Ecto neural progenitor cell (in vitro differentiated cells): Measurements from ENCODE around the gene CERS4.
"Not testable (repeated sequence)": the region's sequence is repeated elsewhere in the genome, so short reads cannot be mapped to it uniquely, and the experiment has no call there.

ENCODE experiments used
- DNase-seq: peaks from one replicate; pipeline ENCODE4 v3.0.0-alpha.2; 2018; ENCODE audit warnings: low spot score

CERS4 gene, protein sequence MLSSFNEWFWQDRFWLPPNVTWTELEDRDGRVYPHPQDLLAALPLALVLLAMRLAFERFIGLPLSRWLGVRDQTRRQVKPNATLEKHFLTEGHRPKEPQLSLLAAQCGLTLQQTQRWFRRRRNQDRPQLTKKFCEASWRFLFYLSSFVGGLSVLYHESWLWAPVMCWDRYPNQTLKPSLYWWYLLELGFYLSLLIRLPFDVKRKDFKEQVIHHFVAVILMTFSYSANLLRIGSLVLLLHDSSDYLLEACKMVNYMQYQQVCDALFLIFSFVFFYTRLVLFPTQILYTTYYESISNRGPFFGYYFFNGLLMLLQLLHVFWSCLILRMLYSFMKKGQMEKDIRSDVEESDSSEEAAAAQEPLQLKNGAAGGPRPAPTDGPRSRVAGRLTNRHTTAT

GRCh38 chr19:8208922-8209461, at the start of gene CERS4:
Gene CERS4 (plus strand): TSS chr19:8209370. CDS start chr19:8251077, 41,707 bp downstream.
- DNase-seq = peak; percentile 94

GRCh38 chr19:8161135-8161646, 48.0 kb upstream of the CERS4 start:
- no peak for DNase-seq

- DNase-seq = no peak
Observed at GRCh38 chr19:8163759-8164158, 45.4 kb upstream of the CERS4 start.

DNA sequence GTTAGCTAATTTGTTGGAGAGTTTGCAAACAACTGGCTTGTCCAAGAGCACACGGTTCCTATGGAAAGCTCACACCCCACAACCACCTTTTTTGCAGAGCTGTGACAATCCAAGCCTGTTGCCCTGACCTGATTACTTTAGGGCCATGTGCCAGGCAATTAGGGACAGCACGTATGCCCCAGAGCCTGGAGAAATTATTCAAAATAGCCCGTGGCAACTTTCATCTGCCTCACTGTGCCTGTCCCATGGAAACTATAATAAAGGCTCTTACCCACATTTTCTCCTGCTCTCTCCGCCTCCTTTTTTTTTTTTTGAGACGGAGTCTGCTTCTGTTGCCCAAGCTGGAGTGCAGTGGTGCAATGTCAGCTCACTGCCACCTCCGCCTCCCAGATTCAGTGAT, 41.2 kb upstream of the CERS4 start:
- no peak for DNase-seq

- no peak for DNase-seq
Observed at GRCh38 chr19:8168537-8168936, 40.6 kb upstream of the CERS4 start.

GRCh38 chr19:8174706-8175105, 34.5 kb upstream of the CERS4 start:
- no peak for DNase-seq

- no peak for DNase-seq
Observed at GRCh38 chr19:8180018-8180417, 29.2 kb upstream of the CERS4 start.

DNA sequence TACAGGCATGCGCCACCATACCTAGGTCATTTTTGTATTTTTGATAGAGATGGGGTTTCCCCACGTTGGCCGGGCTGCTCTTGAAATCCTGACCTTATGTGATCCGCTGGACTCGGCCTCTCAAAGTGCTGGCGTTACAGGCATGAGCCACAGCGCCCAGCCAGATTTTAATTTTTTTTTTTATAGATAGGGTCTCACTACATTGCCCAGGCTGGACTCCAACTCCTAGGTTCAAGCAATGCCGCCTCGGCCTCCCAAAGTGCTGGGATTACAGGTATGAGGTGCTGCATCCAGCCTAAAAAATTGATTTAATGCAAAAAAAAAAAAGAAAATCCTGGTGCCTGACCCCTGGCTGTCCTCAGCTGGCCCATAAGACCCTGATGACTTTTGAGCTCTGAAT, 24.9 kb upstream of the CERS4 start:
- no peak for DNase-seq

- DNase-seq = no peak
Observed at GRCh38 chr19:8185343-8186068, 23.7 kb upstream of the CERS4 start.

DNA sequence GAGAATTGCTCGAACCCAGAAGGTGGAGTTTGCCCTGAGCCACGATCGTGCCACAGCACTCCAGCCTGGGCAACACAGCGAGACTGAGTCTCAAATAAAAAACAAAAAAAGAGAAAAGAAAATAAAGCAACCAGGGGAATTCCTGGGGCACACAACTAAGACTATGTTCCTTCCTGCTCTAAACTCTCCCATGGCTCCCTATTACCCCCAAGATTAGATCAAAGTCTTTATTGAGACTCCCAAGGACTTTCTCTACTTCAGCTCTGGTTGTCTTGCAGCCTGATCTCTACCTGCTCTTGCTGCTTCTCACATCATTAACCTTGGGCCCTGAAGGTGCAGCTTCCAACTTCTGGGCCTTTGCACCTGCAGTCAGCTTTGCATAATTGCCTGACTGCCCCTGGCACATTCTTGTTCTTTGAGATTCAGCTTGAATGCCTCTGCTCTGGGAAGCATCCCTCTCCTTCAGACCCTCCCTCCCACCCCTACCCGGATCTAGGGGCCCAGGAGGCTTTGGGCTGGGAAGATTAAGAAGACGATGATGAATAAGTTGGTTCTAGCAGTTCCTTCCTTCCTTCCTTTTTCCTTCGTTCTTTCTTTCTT, 16.8 kb upstream of the CERS4 start:
- no peak for DNase-seq

DNA sequence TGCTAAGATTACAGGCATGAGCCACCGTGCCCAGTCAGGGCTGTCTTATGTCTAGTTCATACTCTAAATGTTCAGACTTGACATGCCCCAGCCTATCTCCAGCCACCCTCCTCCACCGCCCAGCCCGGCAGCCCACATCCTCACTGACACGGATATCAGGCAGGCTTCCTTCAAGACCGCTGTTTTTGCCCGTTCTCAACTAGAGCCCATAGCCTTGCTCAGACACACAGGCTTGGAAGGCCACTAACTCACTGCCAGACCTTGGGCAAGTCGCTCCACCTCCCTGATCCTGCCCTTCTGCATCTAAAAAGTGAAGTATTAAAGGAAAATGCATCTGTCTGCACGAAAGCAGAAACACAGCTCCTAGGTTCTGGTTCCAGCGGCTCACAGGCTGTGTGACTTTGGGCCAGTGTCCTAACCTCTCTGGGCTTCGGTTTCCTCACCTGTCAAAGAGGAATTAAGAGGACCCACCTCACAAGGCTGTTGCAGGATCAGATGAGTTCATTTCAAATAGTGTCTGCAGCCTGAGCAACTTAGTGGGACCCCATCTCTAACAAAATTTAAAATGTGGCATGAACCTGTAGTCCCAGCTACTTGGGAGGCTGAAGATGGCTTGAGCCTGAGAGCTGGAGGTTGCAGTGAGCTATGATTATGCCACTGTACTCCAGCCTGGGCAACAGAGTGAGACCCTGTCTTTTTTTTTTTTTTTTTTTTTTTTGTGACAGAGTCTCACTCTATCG, 14.5 kb upstream of the CERS4 start:
- no peak for DNase-seq

- DNase-seq = no peak
Observed at GRCh38 chr19:8196271-8196927, 12.8 kb upstream of the CERS4 start.

DNA sequence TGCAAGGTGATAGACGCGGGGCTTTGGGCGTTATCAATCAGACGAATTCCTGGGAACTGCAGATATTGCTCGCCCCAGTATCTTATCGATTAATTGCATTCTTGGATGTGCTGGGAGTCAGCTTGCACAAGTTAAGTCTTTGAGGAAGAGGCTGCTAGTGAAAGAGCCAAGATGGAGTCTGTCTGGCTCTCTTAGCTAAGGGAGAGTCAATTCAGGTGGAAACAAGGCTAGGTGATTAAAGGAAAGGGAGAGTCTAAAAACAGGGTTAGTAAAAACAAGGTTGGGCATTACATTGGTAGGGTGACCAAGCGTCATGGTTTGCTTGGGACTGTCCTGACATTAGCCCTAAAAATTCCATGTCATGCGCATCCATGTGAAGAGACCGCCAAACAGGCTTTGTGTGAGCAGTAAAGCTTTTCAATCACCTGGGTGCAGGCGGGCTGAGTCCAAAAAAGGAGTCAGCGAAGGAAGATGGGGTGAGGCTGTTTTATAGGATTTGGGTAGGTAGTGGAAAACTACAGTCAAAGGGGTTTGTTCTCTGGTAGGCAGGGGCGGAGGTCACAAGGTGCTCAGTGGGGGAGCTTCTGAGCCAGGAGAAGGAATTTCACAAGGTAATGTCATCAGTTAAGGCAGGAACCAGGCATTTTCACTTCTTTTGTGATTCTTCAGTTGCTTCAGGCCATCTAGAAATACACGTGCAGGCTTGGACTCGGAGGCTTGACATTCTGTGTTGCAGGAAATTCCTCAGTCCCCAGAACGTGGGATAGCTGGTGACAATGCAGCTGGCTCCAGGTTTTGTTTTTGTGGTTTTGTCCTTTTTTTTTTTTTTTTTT, 5.7 kb upstream of the CERS4 start:
- not testable (repeated sequence) for DNase-seq

GRCh38 chr19:8204961-8205360, 4.2 kb upstream of the CERS4 start:
- DNase-seq = no peak

DNA sequence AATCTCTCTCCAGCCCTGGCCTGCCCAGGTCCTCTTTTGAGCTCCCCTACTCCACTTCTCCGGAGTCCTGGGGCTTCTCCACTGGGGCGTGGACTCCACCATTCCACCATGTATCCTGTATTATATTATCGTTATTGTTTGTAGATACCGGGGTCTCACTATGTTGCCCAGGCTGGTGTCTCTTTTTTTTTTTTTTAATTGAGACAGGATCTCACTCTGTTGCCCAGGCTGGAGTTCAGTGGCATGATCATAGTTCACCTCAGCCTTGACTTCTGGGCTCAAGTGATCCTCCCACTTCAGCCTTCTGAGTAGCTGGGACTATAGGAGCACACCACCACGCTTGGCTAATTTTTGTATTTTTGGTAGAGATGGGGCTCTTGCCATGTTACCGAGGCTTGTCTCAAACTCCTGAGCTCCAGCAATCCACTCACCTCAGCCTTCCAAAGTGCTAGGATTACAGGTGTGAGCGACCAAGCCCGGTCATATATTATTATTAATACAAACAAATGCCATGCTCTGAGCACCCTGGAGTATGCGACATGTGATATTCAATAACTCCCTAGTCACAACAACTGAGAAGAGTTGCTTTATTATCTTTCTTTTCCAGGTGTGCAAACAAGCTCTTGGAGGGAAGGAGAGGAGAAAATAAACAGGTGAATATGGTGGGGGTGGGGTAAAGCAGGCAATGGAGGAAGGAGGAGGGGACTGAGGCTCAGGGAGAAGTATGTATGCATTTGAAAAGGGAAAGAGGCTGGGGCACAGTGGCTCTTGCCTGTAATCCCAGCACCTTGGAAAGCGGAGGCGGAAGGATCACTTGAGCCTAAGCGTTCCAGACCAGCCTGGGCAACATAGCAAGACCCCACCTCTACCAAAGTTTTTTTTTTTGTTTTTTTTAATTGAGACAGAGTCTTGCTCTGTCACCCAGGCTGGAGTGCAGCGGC, 2.8 kb upstream of the CERS4 start:
- DNase-seq = no peak

GRCh38 chr19:8207326-8207725, 1.8 kb upstream of the CERS4 start:
- DNase-seq = not testable (repeated sequence)

- no peak for DNase-seq
Observed at GRCh38 chr19:8208119-8208921, 850 bp upstream of the CERS4 start.
